Gastrocnemius medialis (tissue), 4 donors: ENCODE measurements around the gene ITIH1. TPM values are rescaled to one million over a fixed set of nuclear protein-coding genes. Genes with fewer than 3 reads are reported as not detected.

Source experiments
- ATAC-seq, 2 donors: fragments of 150-250 bp; one replicate each; pipeline ENCODE4 v1.9.1; 2016
- DNase-seq, 2 donors: peaks; one replicate each; pipeline ENCODE4 v3.0.0-alpha.2; 2019
- H3K27ac ChIP-seq, 4 donors: fragments of 200-600 bp; sonication (generic); 1 replicate in 1 of 4; 2 replicates in 3 of 4; pipeline ENCODE4 v1.5.1; 2016 to 2018; ENCODE audit warnings: mild to moderate bottlenecking in 2 of 4, moderate library complexity in 1 of 4
- H3K27me3 ChIP-seq, 3 donors: fragments of 200-600 bp; sonication (generic) in 2 of 3; 1 replicate in 1 of 3; 2 replicates in 2 of 3; pipeline versions ENCODE4 v1.5.1 to v1.6.0; 2016 to 2019; ENCODE audit warnings: mild to moderate bottlenecking in 1 of 3, moderate library complexity in 1 of 3
- H3K36me3 ChIP-seq, 2 donors: fragments of 200-600 bp; sonication (generic) in 1 of 2; one replicate each; pipeline ENCODE4 v1.5.1; 2017 to 2018
- H3K4me1 ChIP-seq, 2 donors: fragments of 200-600 bp; sonication (generic) in 1 of 2; one replicate each; pipeline ENCODE4 v1.5.1; 2016 to 2017; ENCODE audit warnings: mild to moderate bottlenecking in 2 of 2
- H3K4me3 ChIP-seq, 4 donors: fragments of 200-600 bp; sonication (generic) in 3 of 4; 1 replicate in 1 of 4; 2 replicates in 3 of 4; pipeline ENCODE4 v1.5.1; 2016 to 2019; ENCODE audit warnings: mild to moderate bottlenecking in 2 of 4
- H3K9me3 ChIP-seq, 3 donors: fragments of 200-600 bp; sonication (generic) in 2 of 3; 1 replicate in 1 of 3; 2 replicates in 2 of 3; pipeline ENCODE4 v1.5.1; 2016 to 2019
- POLR2A ChIP-seq, 2 donors: fragments of 450-650 bp; IDR thresholded peaks; one replicate each; pipeline ENCODE4 v1.6.1; 2017; ENCODE audit warnings: antibody characterized with exemption in 2 of 2, mild to moderate bottlenecking in 2 of 2, moderate library complexity in 2 of 2
- in situ Hi-C, 4 donors: fragments of 200-750 bp; cut with MboI; loops; one replicate each; pipeline versions ENCODE4 v1.15.0 to v1.8.0; 2017; ENCODE audit warnings: low sequenced_read_pairs in 4 of 4
- intact Hi-C: fragments of 100-400 bp; cut with DNase I; formaldehyde crosslinking; loops from one replicate; pipeline ENCODE4 v1.15.1; 2023; ENCODE audit warnings: low total_unique reads
- total RNA-seq, 4 donors: library from RNA; depleted of rRNA; stranded (reverse); fragments of >200 nt; gene quantifications; one replicate each; pipeline versions ENCODE4 v1.1.0 to v1.2.3, GENCODE V29; 2016
- TF ChIP-seq, protein P1 (sequence below), 5 experiments: fragments of 450-650 bp in 3 of 5; fragments of 200-600 bp in 2 of 5; sonication (generic) in 2 of 5; IDR thresholded peaks in 4 of 5; conservative IDR thresholded peaks in 1 of 5; 1 replicate in 4 of 5; 2 replicates in 1 of 5; pipeline ENCODE4 v1.5.1; 2016 to 2019; ENCODE audit warnings: antibody characterized with exemption in 5 of 5, mild to moderate bottlenecking in 3 of 5, moderate library complexity in 3 of 5

Gene ITIH1
- total RNA-seq, 4 donors from 2014 or later: 0.72 to 2.1 TPM; not detected in 2

- DNase-seq: no peak
- TF ChIP-seq, protein P1, sequence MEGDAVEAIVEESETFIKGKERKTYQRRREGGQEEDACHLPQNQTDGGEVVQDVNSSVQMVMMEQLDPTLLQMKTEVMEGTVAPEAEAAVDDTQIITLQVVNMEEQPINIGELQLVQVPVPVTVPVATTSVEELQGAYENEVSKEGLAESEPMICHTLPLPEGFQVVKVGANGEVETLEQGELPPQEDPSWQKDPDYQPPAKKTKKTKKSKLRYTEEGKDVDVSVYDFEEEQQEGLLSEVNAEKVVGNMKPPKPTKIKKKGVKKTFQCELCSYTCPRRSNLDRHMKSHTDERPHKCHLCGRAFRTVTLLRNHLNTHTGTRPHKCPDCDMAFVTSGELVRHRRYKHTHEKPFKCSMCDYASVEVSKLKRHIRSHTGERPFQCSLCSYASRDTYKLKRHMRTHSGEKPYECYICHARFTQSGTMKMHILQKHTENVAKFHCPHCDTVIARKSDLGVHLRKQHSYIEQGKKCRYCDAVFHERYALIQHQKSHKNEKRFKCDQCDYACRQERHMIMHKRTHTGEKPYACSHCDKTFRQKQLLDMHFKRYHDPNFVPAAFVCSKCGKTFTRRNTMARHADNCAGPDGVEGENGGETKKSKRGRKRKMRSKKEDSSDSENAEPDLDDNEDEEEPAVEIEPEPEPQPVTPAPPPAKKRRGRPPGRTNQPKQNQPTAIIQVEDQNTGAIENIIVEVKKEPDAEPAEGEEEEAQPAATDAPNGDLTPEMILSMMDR (IDR thresholded peaks at IDR 0.05 in 4 of 5, conservative IDR thresholded peaks at IDR 0.05 in 1 of 5): no peak
- no peak for TF ChIP-seq POLR2A (IDR thresholded peaks at IDR 0.05)
- H3K36me3 ChIP-seq: no peaks in the 10 kb centered on the region
- no peaks in the 10 kb centered on the region for H3K4me1 ChIP-seq
- no peaks in the 10 kb centered on the region for H3K9me3 ChIP-seq
- no peak overlapping the region for H3K27ac ChIP-seq
- no peak for ATAC-seq
- no peak overlapping the region for H3K4me3 ChIP-seq
- intact Hi-C loops (no loop called here), in situ Hi-C loops (no loop called here)
- no peaks in the 10 kb centered on the region for H3K27me3 ChIP-seq
These were observed 10.6 kb downstream of the ITIH1 start for GRCh38 chr3:52787672-52788625.

GRCh38 chr3:52788890-52789745 is 11.7 kb downstream of the ITIH1 start:
- no peaks in the 10 kb centered on the region for H3K36me3 ChIP-seq
- no peaks in the 10 kb centered on the region for H3K9me3 ChIP-seq
- H3K27me3 ChIP-seq: no peaks in the 10 kb centered on the region
- H3K4me3 ChIP-seq: no peak overlapping the region
- ATAC-seq (no peak), DNase-seq (no peak)
- in situ Hi-C loops: no loop called here
- no peak overlapping the region for H3K27ac ChIP-seq
- no peaks in the 10 kb centered on the region for H3K4me1 ChIP-seq
- intact Hi-C loops: no loop called here
- TF ChIP-seq POLR2A (IDR thresholded peaks at IDR 0.05): no peak
- TF ChIP-seq, protein P1 (IDR thresholded peaks at IDR 0.05 in 4 of 5, conservative IDR thresholded peaks at IDR 0.05 in 1 of 5): no peak

GRCh38 chr3:52789746-52790040 is 12.3 kb downstream of the ITIH1 start:
- TF ChIP-seq, protein P1 (IDR thresholded peaks at IDR 0.05 in 4 of 5, conservative IDR thresholded peaks at IDR 0.05 in 1 of 5): no peak
- no peak for TF ChIP-seq POLR2A (IDR thresholded peaks at IDR 0.05)
- Histone ChIP-seq H3K4me3 (no peak overlapping the region), H3K36me3 (no peaks in the 10 kb centered on the region), H3K27ac (no peak overlapping the region), H3K27me3 (no peaks in the 10 kb centered on the region), H3K4me1 (no peaks in the 10 kb centered on the region), H3K9me3 (no peaks in the 10 kb centered on the region)
- intact Hi-C loops: no loop called here
- ATAC-seq (no peak), DNase-seq (no peak)
- in situ Hi-C loops: no loop called here

- Histone ChIP-seq H3K27ac (no peak overlapping the region), H3K27me3 (no peaks in the 10 kb centered on the region), H3K4me3 (no peak overlapping the region), H3K4me1 (no peaks in the 10 kb centered on the region), H3K36me3 (no peaks in the 10 kb centered on the region), H3K9me3 (no peaks in the 10 kb centered on the region)
- no peak for ATAC-seq
- in situ Hi-C loops: no loop called here
- intact Hi-C loops: no loop called here
- TF ChIP-seq, protein P1 (IDR thresholded peaks at IDR 0.05 in 4 of 5, conservative IDR thresholded peaks at IDR 0.05 in 1 of 5): no peak
- TF ChIP-seq POLR2A (IDR thresholded peaks at IDR 0.05): no peak
- DNase-seq: no peak
These were observed 12.9 kb downstream of the ITIH1 start for GRCh38 chr3:52790337-52790736.
